B cell (primary cell): Measurements from ENCODE around the gene CCL24. TPM values are rescaled to one million over a fixed set of nuclear protein-coding genes. Genes with fewer than 3 reads are reported as not detected.

Source experiments
- ATAC-seq: fragments of 200-7000 bp; cut with Tn5 transposase; one replicate; pipeline ENCODE4 v1.10.0; 2021; ENCODE audit warnings: low read depth, mild to moderate bottlenecking, moderate number of reproducible peaks, moderate library complexity
- CTCF ChIA-PET: fragments of 350-600 bp; sonication (Branson Sonifier 250); formaldehyde crosslinking; loops from one replicate; lab custom pipeline; 2021; ENCODE audit warnings: antibody characterized with exemption, inconsistent platforms; lab: Charles Lee
- POLR2A ChIA-PET: fragments of 350-600 bp; sonication (Branson Sonifier 250); formaldehyde crosslinking; loops from one replicate; lab custom pipeline; 2021; ENCODE audit warnings: antibody characterized with exemption; lab: Charles Lee
- DNase-seq: peaks from one replicate; pipeline ENCODE4 v3.0.0; 2013
- H2AFZ ChIP-seq: 2 replicates; pipeline ENCODE4 v1.6.1; 2012; ENCODE audit warnings: mild to moderate bottlenecking, low read depth, low read length; ENCODE audit not compliant: insufficient read depth, poor library complexity, severe bottlenecking
- H3K27ac ChIP-seq, 2 donors: 1 replicate in 1 of 2; 2 replicates in 1 of 2; pipeline ENCODE4 v1.5.1; 2012 to 2013; ENCODE audit warnings: low read length in 2 of 2, mild to moderate bottlenecking in 2 of 2, moderate library complexity in 1 of 2
- H3K27me3 ChIP-seq, 4 experiments: fragments of 200-600 bp in 1 of 4; sonication (generic) in 1 of 4; replicated peaks in 1 of 4; 1 replicate in 2 of 4; 2 replicates in 2 of 4; pipeline versions ENCODE4 v1.6.1 to v1.7.0; 2013 to 2016; ENCODE audit warnings: low read length in 3 of 4, mild to moderate bottlenecking in 2 of 4, mixed read lengths in 1 of 4, moderate library complexity in 1 of 4; ENCODE audit not compliant: insufficient read depth in 4 of 4, control insufficient read depth in 3 of 4; ENCODE audit errors: control extremely low read depth in 1 of 4
- H3K36me3 ChIP-seq, 2 experiments: replicated peaks in 1 of 2; 1 replicate in 1 of 2; 2 replicates in 1 of 2; pipeline versions ENCODE4 v1.6.1 to v1.7.1; 2013; ENCODE audit warnings: low read length in 1 of 2; ENCODE audit not compliant: insufficient read depth in 2 of 2, control insufficient read depth in 1 of 2; ENCODE audit errors: control extremely low read depth in 1 of 2, extremely low read depth in 1 of 2
- H3K4me1 ChIP-seq, 2 donors: fragments of 200-600 bp in 1 of 2; sonication (generic) in 1 of 2; 1 replicate in 1 of 2; 2 replicates in 1 of 2; pipeline versions ENCODE4 v1.5.1 to v1.6.1; 2013 to 2017; ENCODE audit warnings: low read length in 2 of 2; ENCODE audit not compliant: control insufficient read depth in 2 of 2, insufficient read depth in 2 of 2
- H3K4me2 ChIP-seq: replicated peaks from 2 replicates; pipeline ENCODE3; 2012; ENCODE audit warnings: mild to moderate bottlenecking, low read depth, low read length; ENCODE audit not compliant: poor library complexity, severe bottlenecking
- H3K4me3 ChIP-seq, 5 experiments: fragments of 200-600 bp in 1 of 5; sonication (generic) in 1 of 5; 1 replicate in 3 of 5; 2 replicates in 2 of 5; pipeline versions ENCODE4 v1.5.1 to v1.7.0; 2011 to 2016; ENCODE audit warnings: low read length in 4 of 5, mild to moderate bottlenecking in 4 of 5, low read depth in 2 of 5, control low read depth in 1 of 5, moderate library complexity in 1 of 5; ENCODE audit not compliant: insufficient read depth in 1 of 5; ENCODE audit errors: control extremely low read depth in 1 of 5, extremely low read depth in 1 of 5
- H3K79me2 ChIP-seq: fragments of 200-600 bp; sonication (generic); one replicate; pipeline ENCODE4 v1.6.0; 2016; ENCODE audit warnings: low read length; ENCODE audit not compliant: control insufficient read depth, insufficient read depth
- H3K9ac ChIP-seq: fragments of 200-600 bp; sonication (generic); 2 replicates; pipeline ENCODE4 v1.6.1; 2017; ENCODE audit warnings: mild to moderate bottlenecking, low read length, moderate library complexity
- H3K9me3 ChIP-seq, 3 donors: one replicate each; pipeline versions ENCODE4 v1.6.1 to v1.7.1; 2013; ENCODE audit warnings: low read length in 2 of 3; ENCODE audit not compliant: control insufficient read depth in 2 of 3, insufficient read depth in 1 of 3; ENCODE audit errors: control extremely low read depth in 1 of 3
- H4K20me1 ChIP-seq: 2 replicates; pipeline ENCODE4 v1.6.0; 2012; ENCODE audit warnings: mild to moderate bottlenecking, low read length; ENCODE audit not compliant: insufficient read depth, control insufficient read depth, poor library complexity, severe bottlenecking
- H3K27ac Mint-ChIP-seq: one replicate; pipeline ENCODE4 v1.8.0; 2021; ENCODE audit warnings: mixed read lengths
- H3K27me3 Mint-ChIP-seq: one replicate; pipeline ENCODE4 v1.8.0; 2021; ENCODE audit warnings: mixed read lengths
- H3K4me1 Mint-ChIP-seq: one replicate; pipeline ENCODE4 v1.8.0; 2021; ENCODE audit warnings: mixed read lengths
- H3K4me3 Mint-ChIP-seq: one replicate; pipeline ENCODE4 v1.8.0; 2021; ENCODE audit warnings: mixed read lengths
- H3K9me3 Mint-ChIP-seq: one replicate; pipeline ENCODE4 v1.8.0; 2022; ENCODE audit warnings: mixed read lengths; ENCODE audit not compliant: insufficient read depth
- EZH2 ChIP-seq: IDR thresholded peaks from 2 replicates; pipeline ENCODE4 v1.6.1; 2012; ENCODE audit warnings: borderline replicate concordance, low read depth, mild to moderate bottlenecking, moderate library complexity, low read length; ENCODE audit not compliant: insufficient read depth, poor library complexity, severe bottlenecking
- WGBS: methylation state at CpG from one replicate; pipeline ENCODE4 v1.1.5; 2013; ENCODE audit warnings: missing lambda C conversion rate; ENCODE audit not compliant: insufficient coverage; 5-methylcytosine and 5-hydroxymethylcytosine counted together
- intact Hi-C: fragments of 100-400 bp; cut with micrococcal nuclease; formaldehyde crosslinking; loops from one replicate; pipeline ENCODE4 v1.10.0; 2022
- polyA plus RNA-seq: library from polyadenylated mRNA; depleted of rRNA; stranded (reverse); fragments of >200 nt; gene quantifications from 2 replicates; pipeline ENCODE4 v1.2.3, GENCODE V29; 2012
- total RNA-seq, 2 donors: library from RNA; stranded (reverse); fragments of 120-200 nt in 1 of 2; gene quantifications; 1 replicate in 1 of 2; 2 replicates in 1 of 2; pipeline versions ENCODE4 v1.2.3 to v1.2.4, GENCODE V29; 2013 to 2022
- TF ChIP-seq, protein P1 (sequence below): fragments of 200-600 bp; IDR thresholded peaks from one replicate; pipeline ENCODE4 v1.8.0; 2022; ENCODE audit warnings: antibody characterized with exemption, mild to moderate bottlenecking

CCL24 gene
- total and polyA plus RNA-seq, 2 donors (not counting 1 experiment from before 2014, with no cell fraction given): not detected

DNA sequence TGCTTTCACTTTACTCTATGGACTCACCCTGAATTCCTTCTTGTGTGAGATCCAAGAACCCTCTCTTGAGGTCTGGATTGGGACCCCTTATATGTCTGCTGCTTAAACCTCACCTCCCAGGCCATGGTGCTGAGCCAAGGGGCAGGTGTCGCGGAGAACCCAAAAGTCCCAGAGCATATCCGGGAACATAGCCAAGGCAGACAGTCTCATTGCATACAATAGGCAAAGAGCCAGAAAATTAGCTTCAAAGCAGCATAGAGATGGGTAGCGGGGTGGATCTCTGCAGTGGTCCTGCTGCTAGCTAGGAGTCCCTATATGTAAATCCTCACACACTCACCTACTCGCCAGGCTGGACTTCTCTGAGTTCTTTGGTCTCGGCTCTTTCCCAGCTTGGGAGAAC lies 5.5 kb downstream of the CCL24 start:
- intact Hi-C loops: no loop called here
- H3K4me2 ChIP-seq: no peak overlapping the region
- 100% methylated on average over 6 of the region's 6 CpGs for WGBS
- H3K36me3 ChIP-seq: no peaks in the 10 kb centered on the region
- H3K4me3 ChIP-seq: no peak overlapping the region
- H3K4me1 ChIP-seq: no peaks in the 10 kb centered on the region
- DNase-seq (no peak), ATAC-seq (no peak)
- H3K27ac ChIP-seq: no peak overlapping the region
- H3K9me3 ChIP-seq: peaks cover 0 to 24% (median 9%) of the 10 kb centered on the region in 3 donors
- Mint-ChIP-seq H3K27me3 (peaks cover 9% of the 10 kb centered on the region), H3K4me3 (no peak overlapping the region), H3K4me1 (no peaks in the 10 kb centered on the region), H3K9me3 (peaks cover 4% of the 10 kb centered on the region), H3K27ac (no peak overlapping the region)
- H2AFZ ChIP-seq: no peak overlapping the region
- no peaks in the 10 kb centered on the region for H3K79me2 ChIP-seq
- no peak for TF ChIP-seq EZH2
- no peaks in the 10 kb centered on the region for H4K20me1 ChIP-seq
- POLR2A ChIA-PET: no interaction called here
- CTCF ChIA-PET: no interaction called here
- H3K27me3 ChIP-seq: no peaks in the 10 kb centered on the region
- no peak overlapping the region for H3K9ac ChIP-seq

DNA sequence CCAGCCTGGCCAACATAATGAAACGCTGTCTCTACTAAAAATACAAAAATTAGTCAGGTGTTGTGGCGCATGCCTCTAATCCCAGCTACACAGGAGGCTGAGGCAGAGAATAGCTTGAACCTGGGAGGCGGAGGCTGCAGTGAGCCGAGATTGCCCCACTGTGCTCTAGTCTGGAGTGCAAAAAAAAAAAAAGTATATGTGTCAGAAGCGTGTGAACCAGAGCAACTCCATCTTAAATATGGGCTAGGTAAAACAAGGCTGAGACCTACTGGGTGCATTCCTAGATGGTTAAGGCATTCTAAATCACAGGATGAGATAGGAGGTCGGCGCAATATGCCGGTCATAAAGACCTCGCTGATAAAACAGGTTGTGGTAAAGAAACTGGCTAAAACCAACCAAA lies 6.2 kb downstream of the CCL24 start:
- no peak overlapping the region for H3K4me3 ChIP-seq
- intact Hi-C loops: no loop called here
- Mint-ChIP-seq H3K27ac (no peak overlapping the region), H3K27me3 (peaks cover 12% of the 10 kb centered on the region), H3K9me3 (peaks cover 4% of the 10 kb centered on the region), H3K4me3 (no peak overlapping the region), H3K4me1 (no peaks in the 10 kb centered on the region)
- ChIA-PET POLR2A (no interaction called here), CTCF (no interaction called here)
- no peaks in the 10 kb centered on the region for H3K4me1 ChIP-seq
- no peaks in the 10 kb centered on the region for H3K27me3 ChIP-seq
- H3K36me3 ChIP-seq: no peaks in the 10 kb centered on the region
- peaks cover 0 to 24% (median 9%) of the 10 kb centered on the region in 3 donors for H3K9me3 ChIP-seq
- H3K4me2 ChIP-seq: no peak overlapping the region
- H2AFZ ChIP-seq: no peak overlapping the region
- H3K9ac ChIP-seq: no peak overlapping the region
- H3K27ac ChIP-seq: no peak overlapping the region
- WGBS: 83% methylated on average over 4 of the region's 9 CpGs
- H4K20me1 ChIP-seq: no peaks in the 10 kb centered on the region
- TF ChIP-seq EZH2: no peak
- TF ChIP-seq, protein P1, sequence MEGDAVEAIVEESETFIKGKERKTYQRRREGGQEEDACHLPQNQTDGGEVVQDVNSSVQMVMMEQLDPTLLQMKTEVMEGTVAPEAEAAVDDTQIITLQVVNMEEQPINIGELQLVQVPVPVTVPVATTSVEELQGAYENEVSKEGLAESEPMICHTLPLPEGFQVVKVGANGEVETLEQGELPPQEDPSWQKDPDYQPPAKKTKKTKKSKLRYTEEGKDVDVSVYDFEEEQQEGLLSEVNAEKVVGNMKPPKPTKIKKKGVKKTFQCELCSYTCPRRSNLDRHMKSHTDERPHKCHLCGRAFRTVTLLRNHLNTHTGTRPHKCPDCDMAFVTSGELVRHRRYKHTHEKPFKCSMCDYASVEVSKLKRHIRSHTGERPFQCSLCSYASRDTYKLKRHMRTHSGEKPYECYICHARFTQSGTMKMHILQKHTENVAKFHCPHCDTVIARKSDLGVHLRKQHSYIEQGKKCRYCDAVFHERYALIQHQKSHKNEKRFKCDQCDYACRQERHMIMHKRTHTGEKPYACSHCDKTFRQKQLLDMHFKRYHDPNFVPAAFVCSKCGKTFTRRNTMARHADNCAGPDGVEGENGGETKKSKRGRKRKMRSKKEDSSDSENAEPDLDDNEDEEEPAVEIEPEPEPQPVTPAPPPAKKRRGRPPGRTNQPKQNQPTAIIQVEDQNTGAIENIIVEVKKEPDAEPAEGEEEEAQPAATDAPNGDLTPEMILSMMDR: no peak
- DNase-seq (no peak), ATAC-seq (no peak)
- H3K79me2 ChIP-seq: no peaks in the 10 kb centered on the region
